HCT116 (cell line): ENCODE measurements around the gene SARS1. TPM values are rescaled to one million over a fixed set of nuclear protein-coding genes. Genes with fewer than 3 reads are reported as not detected.

ENCODE experiments used
- ATAC-seq: fragments of 200-7000 bp; cut with Tn5 transposase; 2 replicates; pipeline ENCODE4 v1.9.1; 2020; ENCODE audit warnings: mild to moderate bottlenecking, moderate library complexity
- BruUV-seq: library from RNA; stranded (reverse); fragments of 400-500 nt; replicated peaks from 2 replicates; lab custom pipeline; 2021; lab: Mats Ljungman, UMichigan
- CTCF ChIA-PET: fragments of 300-600 bp; sonication (Branson Sonifier 250); formaldehyde crosslinking; loops from one replicate; lab custom pipeline; 2021; ENCODE audit warnings: antibody characterized with exemption; lab: Charles Lee
- POLR2A ChIA-PET: fragments of 300-600, 350-600 bp; sonication (Branson Sonifier 250); formaldehyde crosslinking; loops from one replicate; lab custom pipeline; 2021; ENCODE audit warnings: antibody characterized with exemption; lab: Charles Lee
- RAD21 ChIA-PET, 2 experiments: fragments of 300-600 bp; sonication (Branson Sonifier 250); formaldehyde crosslinking; loops; one replicate each; lab custom pipeline; 2023; ENCODE audit warnings: low total read pairs in 2 of 2; ENCODE audit not compliant: uncharacterized antibody in 2 of 2, unreplicated experiment in 2 of 2, low non-redundant PET in 1 of 2; lab: Charles Lee
- DNase-seq: peaks from one replicate; pipeline ENCODE4 v3.0.0-alpha.2; 2010; ENCODE audit warnings: low read depth, low spot score
- H2AFZ ChIP-seq: fragments of 200-600 bp; shearing (Covaris generic), sonication (generic); 2 replicates; pipeline ENCODE4 v1.6.1; 2017; ENCODE audit warnings: low read depth, mixed run types, mixed read lengths, antibody characterized with exemption, low read length; ENCODE audit not compliant: poor library complexity, severe bottlenecking
- H3K27ac ChIP-seq: 2 replicates; pipeline ENCODE4 v1.5.1; 2012; ENCODE audit warnings: low read depth, low read length
- H3K27me3 ChIP-seq: fragments of 200-600 bp; sonication (generic); 2 replicates; pipeline ENCODE4 v1.6.1; 2016; ENCODE audit warnings: mixed run types, low read length, mixed read lengths; ENCODE audit not compliant: insufficient read depth
- H3K36me3 ChIP-seq, 2 experiments: fragments of 200-500 bp in 1 of 2; fragments of 200-600 bp in 1 of 2; sonication (Bioruptor generic) in 1 of 2; sonication (generic) in 1 of 2; 2 replicates each; pipeline versions ENCODE4 v1.5.1 to v1.6.1; 2014 to 2016; ENCODE audit warnings: low read length in 2 of 2, inconsistent platforms in 1 of 2, mixed read lengths in 1 of 2, mixed run types in 1 of 2; ENCODE audit not compliant: insufficient read depth in 2 of 2, control insufficient read depth in 1 of 2
- H3K4me1 ChIP-seq, 2 experiments: fragments of 200-600 bp in 1 of 2; sonication (generic) in 1 of 2; 2 replicates each; pipeline versions ENCODE4 v1.5.1 to v1.6.1; 2012 to 2017; ENCODE audit warnings: low read length in 2 of 2, inconsistent platforms in 1 of 2, mild to moderate bottlenecking in 1 of 2, mixed read lengths in 1 of 2, mixed run types in 1 of 2, moderate library complexity in 1 of 2; ENCODE audit not compliant: insufficient read depth in 2 of 2, control insufficient read depth in 1 of 2
- H3K4me2 ChIP-seq: fragments of 200-600 bp; sonication (generic); 2 replicates; pipeline ENCODE4 v1.6.1; 2017; ENCODE audit warnings: mixed run types, low read length, mixed read lengths
- H3K4me3 ChIP-seq, 2 experiments: fragments of 200-600 bp in 1 of 2; sonication (generic) in 1 of 2; replicated peaks in 1 of 2; 2 replicates each; pipeline ENCODE4 v1.5.1; 2011 to 2016; ENCODE audit warnings: low read length in 2 of 2, control low read depth in 1 of 2, low read depth in 1 of 2, mild to moderate bottlenecking in 1 of 2, mixed read lengths in 1 of 2, mixed run types in 1 of 2
- H3K79me2 ChIP-seq: fragments of 200-600 bp; sonication (generic); 2 replicates; pipeline ENCODE4 v1.6.1; 2017; ENCODE audit warnings: mild to moderate bottlenecking, mixed run types, low read length, moderate library complexity, mixed read lengths; ENCODE audit not compliant: insufficient read depth
- H3K9ac ChIP-seq: fragments of 200-600 bp; sonication (generic); 2 replicates; pipeline ENCODE4 v1.6.1; 2016; ENCODE audit warnings: low read length, mixed read lengths
- H3K9me2 ChIP-seq: fragments of 200-600 bp; sonication (generic), shearing (Covaris generic); 2 replicates; pipeline ENCODE4 v1.6.1; 2017; ENCODE audit warnings: mixed run types, mild to moderate bottlenecking, moderate library complexity; ENCODE audit not compliant: insufficient read depth
- H3K9me3 ChIP-seq, 2 experiments: fragments of 200-500 bp in 1 of 2; fragments of 200-600 bp in 1 of 2; sonication (Bioruptor generic) in 1 of 2; sonication (generic) in 1 of 2; 2 replicates each; pipeline ENCODE4 v1.6.1; 2014 to 2017; ENCODE audit warnings: low read length in 2 of 2, mixed read lengths in 2 of 2, inconsistent platforms in 1 of 2, low read depth in 1 of 2, mild to moderate bottlenecking in 1 of 2, mixed run types in 1 of 2, moderate library complexity in 1 of 2; ENCODE audit not compliant: control insufficient read depth in 1 of 2, insufficient read depth in 1 of 2
- H4K20me1 ChIP-seq: fragments of 200-600 bp; sonication (generic), shearing (Covaris generic); 2 replicates; pipeline ENCODE4 v1.6.1; 2017; ENCODE audit warnings: mixed run types, mild to moderate bottlenecking, moderate library complexity; ENCODE audit not compliant: insufficient read depth
- EZH2phosphoT487 ChIP-seq: fragments of 200-600 bp; IDR thresholded peaks from 2 replicates; pipeline ENCODE4 v1.6.1; 2018; ENCODE audit warnings: antibody characterized with exemption, borderline replicate concordance
- SP1 ChIP-seq: IDR thresholded peaks from 2 replicates; pipeline ENCODE4 v1.6.1; 2012; ENCODE audit warnings: low read depth
- TCF7L2 ChIP-seq: IDR thresholded peaks from 2 replicates; pipeline ENCODE4 v1.7.0; 2011; ENCODE audit warnings: borderline replicate concordance, inconsistent platforms; ENCODE audit not compliant: insufficient read depth, insufficient read length; ENCODE audit errors: extremely low read depth
- ZNF274 ChIP-seq: fragments of 200-500 bp; sonication (Bioruptor generic); IDR thresholded peaks from 2 replicates; pipeline ENCODE4 v1.6.1; 2014; ENCODE audit warnings: mild to moderate bottlenecking, low read depth, low read length, inconsistent platforms
- intact Hi-C: fragments of 100-400 bp; cut with micrococcal nuclease; formaldehyde crosslinking; loops from 2 replicates; pipeline ENCODE4 v1.10.0; 2022
- total RNA-seq: library from RNA; stranded (reverse); gene quantifications from one replicate; pipeline ENCODE4 v1.2.1, GENCODE V29; 2021; ENCODE audit not compliant: unreplicated experiment
- TF ChIP-seq, protein P1 (sequence below): IDR thresholded peaks from 2 replicates; pipeline ENCODE4 v1.6.1; 2012
- TF ChIP-seq, protein P2 (sequence below): IDR thresholded peaks from 2 replicates; pipeline ENCODE4 v1.6.1; 2012
- TF ChIP-seq, protein P3 (sequence below): IDR thresholded peaks from 2 replicates; pipeline ENCODE4 v1.6.1; 2012; ENCODE audit warnings: low read depth
- TF ChIP-seq, protein P4 (sequence below): IDR thresholded peaks from 2 replicates; pipeline ENCODE4 v1.6.1; 2011; ENCODE audit warnings: mild to moderate bottlenecking, low read length, moderate library complexity; ENCODE audit not compliant: insufficient replicate concordance; ENCODE audit errors: extremely low read depth

The SARS1 gene
- total RNA-seq, 1 experiment from 2014 or later = 206 TPM

DNA sequence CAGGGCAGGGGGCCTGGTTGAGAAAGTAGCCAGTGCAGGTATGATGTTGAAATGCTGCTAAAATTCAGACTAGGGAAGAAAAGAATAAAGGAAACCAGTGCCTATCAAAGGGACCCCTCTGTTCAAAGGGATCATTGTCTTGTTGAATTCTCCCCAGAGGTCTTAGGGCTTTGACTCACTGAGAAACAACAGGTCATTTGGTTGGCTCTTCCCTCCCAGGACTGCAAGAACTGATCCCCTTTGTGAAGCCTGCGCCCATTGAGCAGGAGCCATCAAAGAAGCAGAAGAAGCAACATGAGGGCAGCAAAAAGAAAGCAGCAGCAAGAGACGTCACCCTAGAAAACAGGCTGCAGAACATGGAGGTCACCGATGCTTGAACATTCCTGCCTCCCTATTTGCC, 23.8 kb downstream of the SARS1 start:
- H3K27ac ChIP-seq = no peak overlapping the region
- DNase-seq (no peak), ATAC-seq (no peak)
- no peaks in the 10 kb centered on the region for H3K9me2 ChIP-seq
- H3K4me2 ChIP-seq = no peak overlapping the region
- H3K4me1 ChIP-seq = peaks cover 6 to 18% of the 10 kb centered on the region in 2 experiments; a peak in 2 of 4 replicates
- ChIA-PET RAD21 (no interaction called here), POLR2A (no interaction called here), CTCF (interaction anchor here (1.1 kb wide), 1 partner anchor 36 kb away, joined by 3 read pairs; no protein-coding TSS in a partner anchor)
- H3K79me2 ChIP-seq = no peaks in the 10 kb centered on the region
- no peak overlapping the region for H3K9ac ChIP-seq
- H4K20me1 ChIP-seq = no peaks in the 10 kb centered on the region
- intact Hi-C loops = no loop called here
- TSS peak; percentile 39 for BruUV-seq
- peaks cover 36 to 38% of the 10 kb centered on the region in 2 experiments for H3K36me3 ChIP-seq
- H3K9me3 ChIP-seq = no peaks in the 10 kb centered on the region
- H3K27me3 ChIP-seq = no peaks in the 10 kb centered on the region
- no peak overlapping the region for H2AFZ ChIP-seq
- TF ChIP-seq, protein P1, sequence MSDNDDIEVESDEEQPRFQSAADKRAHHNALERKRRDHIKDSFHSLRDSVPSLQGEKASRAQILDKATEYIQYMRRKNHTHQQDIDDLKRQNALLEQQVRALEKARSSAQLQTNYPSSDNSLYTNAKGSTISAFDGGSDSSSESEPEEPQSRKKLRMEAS = no peak
- TF ChIP-seq ZNF274 = no peak
- no peak overlapping the region for H3K4me3 ChIP-seq

DNA sequence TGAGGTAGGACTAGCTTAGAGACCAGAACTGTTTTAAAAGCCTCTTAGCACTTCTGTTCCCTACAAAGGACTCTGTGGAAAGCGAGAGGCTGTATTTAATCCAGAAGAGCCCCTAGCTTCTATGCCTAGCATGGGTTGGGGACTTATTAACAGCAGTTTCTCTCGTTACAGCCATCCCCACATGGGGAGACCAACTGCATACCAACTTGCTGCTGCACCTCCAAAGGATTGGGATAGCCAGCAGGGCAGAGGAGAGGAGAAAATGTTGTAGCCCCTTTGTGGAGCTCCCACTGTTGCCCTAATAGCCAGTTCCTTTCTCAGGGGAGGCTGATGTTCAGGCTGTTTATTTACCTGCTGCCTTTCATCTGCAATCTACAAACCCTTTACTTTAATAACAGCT, 24.7 kb downstream of the SARS1 start:
- Histone ChIP-seq H3K36me3 (peaks cover 30 to 32% of the 10 kb centered on the region in 2 experiments), H3K9me2 (no peaks in the 10 kb centered on the region), H3K9ac (no peak overlapping the region), H3K27ac (no peak overlapping the region), H3K4me3 (no peak overlapping the region), H4K20me1 (no peaks in the 10 kb centered on the region), H2AFZ (no peak overlapping the region), H3K79me2 (no peaks in the 10 kb centered on the region), H3K4me1 (peaks cover 6 to 18% of the 10 kb centered on the region in 2 experiments; a peak in 2 of 4 replicates), H3K9me3 (no peaks in the 10 kb centered on the region), H3K4me2 (no peak overlapping the region), H3K27me3 (no peaks in the 10 kb centered on the region)
- DNase-seq = no peak
- no TSS peak for BruUV-seq
- no peak for ATAC-seq
- RAD21 ChIA-PET = no interaction called here
- no peak for TF ChIP-seq EZH2phosphoT487
- TF ChIP-seq, protein P2, sequence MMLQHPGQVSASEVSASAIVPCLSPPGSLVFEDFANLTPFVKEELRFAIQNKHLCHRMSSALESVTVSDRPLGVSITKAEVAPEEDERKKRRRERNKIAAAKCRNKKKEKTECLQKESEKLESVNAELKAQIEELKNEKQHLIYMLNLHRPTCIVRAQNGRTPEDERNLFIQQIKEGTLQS = no peak
- TF ChIP-seq, protein P3, sequence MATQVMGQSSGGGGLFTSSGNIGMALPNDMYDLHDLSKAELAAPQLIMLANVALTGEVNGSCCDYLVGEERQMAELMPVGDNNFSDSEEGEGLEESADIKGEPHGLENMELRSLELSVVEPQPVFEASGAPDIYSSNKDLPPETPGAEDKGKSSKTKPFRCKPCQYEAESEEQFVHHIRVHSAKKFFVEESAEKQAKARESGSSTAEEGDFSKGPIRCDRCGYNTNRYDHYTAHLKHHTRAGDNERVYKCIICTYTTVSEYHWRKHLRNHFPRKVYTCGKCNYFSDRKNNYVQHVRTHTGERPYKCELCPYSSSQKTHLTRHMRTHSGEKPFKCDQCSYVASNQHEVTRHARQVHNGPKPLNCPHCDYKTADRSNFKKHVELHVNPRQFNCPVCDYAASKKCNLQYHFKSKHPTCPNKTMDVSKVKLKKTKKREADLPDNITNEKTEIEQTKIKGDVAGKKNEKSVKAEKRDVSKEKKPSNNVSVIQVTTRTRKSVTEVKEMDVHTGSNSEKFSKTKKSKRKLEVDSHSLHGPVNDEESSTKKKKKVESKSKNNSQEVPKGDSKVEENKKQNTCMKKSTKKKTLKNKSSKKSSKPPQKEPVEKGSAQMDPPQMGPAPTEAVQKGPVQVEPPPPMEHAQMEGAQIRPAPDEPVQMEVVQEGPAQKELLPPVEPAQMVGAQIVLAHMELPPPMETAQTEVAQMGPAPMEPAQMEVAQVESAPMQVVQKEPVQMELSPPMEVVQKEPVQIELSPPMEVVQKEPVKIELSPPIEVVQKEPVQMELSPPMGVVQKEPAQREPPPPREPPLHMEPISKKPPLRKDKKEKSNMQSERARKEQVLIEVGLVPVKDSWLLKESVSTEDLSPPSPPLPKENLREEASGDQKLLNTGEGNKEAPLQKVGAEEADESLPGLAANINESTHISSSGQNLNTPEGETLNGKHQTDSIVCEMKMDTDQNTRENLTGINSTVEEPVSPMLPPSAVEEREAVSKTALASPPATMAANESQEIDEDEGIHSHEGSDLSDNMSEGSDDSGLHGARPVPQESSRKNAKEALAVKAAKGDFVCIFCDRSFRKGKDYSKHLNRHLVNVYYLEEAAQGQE = no peak
- TF ChIP-seq, protein P4, sequence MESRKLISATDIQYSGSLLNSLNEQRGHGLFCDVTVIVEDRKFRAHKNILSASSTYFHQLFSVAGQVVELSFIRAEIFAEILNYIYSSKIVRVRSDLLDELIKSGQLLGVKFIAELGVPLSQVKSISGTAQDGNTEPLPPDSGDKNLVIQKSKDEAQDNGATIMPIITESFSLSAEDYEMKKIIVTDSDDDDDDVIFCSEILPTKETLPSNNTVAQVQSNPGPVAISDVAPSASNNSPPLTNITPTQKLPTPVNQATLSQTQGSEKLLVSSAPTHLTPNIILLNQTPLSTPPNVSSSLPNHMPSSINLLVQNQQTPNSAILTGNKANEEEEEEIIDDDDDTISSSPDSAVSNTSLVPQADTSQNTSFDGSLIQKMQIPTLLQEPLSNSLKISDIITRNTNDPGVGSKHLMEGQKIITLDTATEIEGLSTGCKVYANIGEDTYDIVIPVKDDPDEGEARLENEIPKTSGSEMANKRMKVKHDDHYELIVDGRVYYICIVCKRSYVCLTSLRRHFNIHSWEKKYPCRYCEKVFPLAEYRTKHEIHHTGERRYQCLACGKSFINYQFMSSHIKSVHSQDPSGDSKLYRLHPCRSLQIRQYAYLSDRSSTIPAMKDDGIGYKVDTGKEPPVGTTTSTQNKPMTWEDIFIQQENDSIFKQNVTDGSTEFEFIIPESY = no peak
- TF ChIP-seq TCF7L2 = no peak
- no peak for TF ChIP-seq SP1
- TF ChIP-seq, all 23 proteins: peak for 0
- POLR2A ChIA-PET = no interaction called here
- CTCF ChIA-PET = interaction anchor here (1.1 to 2.3 kb wide), 3 partner anchors 11 to 37 kb away, joined by 3 to 10 read pairs (median 6); partner anchors contain the start of gene CELSR2
- intact Hi-C loops = no loop called here
